OCI-LY1 (cell line): ENCODE measurements around the gene HES1.

Source experiments
- H2AFZ ChIP-seq: fragments of 200-600 bp; sonication (generic), shearing (Covaris generic); 2 replicates; pipeline ENCODE4 v1.6.0; 2014; ENCODE audit warnings: antibody characterized with exemption, mild to moderate bottlenecking, low read length
- H3F3A ChIP-seq: fragments of 200-600 bp; sonication (generic), shearing (Covaris generic); 2 replicates; pipeline ENCODE4 v1.6.0; 2014; ENCODE audit warnings: mild to moderate bottlenecking, antibody characterized with exemption, low read length, moderate library complexity; ENCODE audit not compliant: insufficient read depth
- H3K27ac ChIP-seq: fragments of 200-600 bp; sonication (generic); 2 replicates; pipeline ENCODE4 v1.5.1; 2014; ENCODE audit warnings: low read length, mixed run types, mild to moderate bottlenecking, low read depth; ENCODE audit not compliant: poor library complexity, severe bottlenecking
- H3K27me3 ChIP-seq: fragments of 200-600 bp; sonication (generic); 2 replicates; pipeline ENCODE4 v1.6.0; 2014; ENCODE audit warnings: antibody characterized with exemption, mild to moderate bottlenecking, low read length, moderate library complexity; ENCODE audit not compliant: insufficient read depth
- H3K36me3 ChIP-seq: fragments of 200-600 bp; sonication (generic); 2 replicates; pipeline ENCODE4 v1.6.1; 2014; ENCODE audit warnings: mild to moderate bottlenecking, antibody characterized with exemption, low read length, moderate library complexity, mixed read lengths; ENCODE audit not compliant: insufficient read depth
- H3K4me1 ChIP-seq: fragments of 200-600 bp; sonication (generic); 2 replicates; pipeline ENCODE4 v1.5.1; 2014; ENCODE audit warnings: mild to moderate bottlenecking, low read length, moderate library complexity; ENCODE audit not compliant: insufficient read depth, severe bottlenecking
- H3K4me2 ChIP-seq: fragments of 200-600 bp; sonication (generic), shearing (Covaris generic); 2 replicates; pipeline ENCODE4 v1.6.1; 2014; ENCODE audit warnings: low read length
- H3K4me3 ChIP-seq: fragments of 200-600 bp; sonication (generic); 2 replicates; pipeline ENCODE4 v1.5.1; 2014; ENCODE audit warnings: low read length, low read depth, mild to moderate bottlenecking, mixed read lengths; ENCODE audit not compliant: poor library complexity, severe bottlenecking
- H3K79me2 ChIP-seq: fragments of 200-600 bp; shearing (Covaris generic); 2 replicates; pipeline ENCODE4 v1.6.1; 2016; ENCODE audit warnings: mixed run types, low read length, mixed read lengths; ENCODE audit not compliant: insufficient read depth
- H3K9ac ChIP-seq: fragments of 200-600 bp; sonication (generic), shearing (Covaris generic); 2 replicates; pipeline ENCODE4 v1.6.1; 2014; ENCODE audit warnings: mild to moderate bottlenecking, low read length, mixed read lengths
- H3K9me2 ChIP-seq: fragments of 200-600 bp; sonication (generic), shearing (Covaris generic); 2 replicates; pipeline ENCODE4 v1.6.1; 2014; ENCODE audit warnings: low read depth, mild to moderate bottlenecking, low read length, mixed read lengths
- H3K9me3 ChIP-seq: fragments of 200-600 bp; shearing (Covaris generic); 2 replicates; pipeline ENCODE4 v1.6.1; 2014; ENCODE audit warnings: low read length, mixed read lengths
- H4K20me1 ChIP-seq: fragments of 200-600 bp; sonication (generic), shearing (Covaris generic); 2 replicates; pipeline ENCODE4 v1.6.0; 2016; ENCODE audit warnings: mild to moderate bottlenecking, low read length; ENCODE audit not compliant: insufficient read depth
- CTCF ChIP-seq: fragments of 200-600 bp; sonication (generic), shearing (Covaris generic); IDR thresholded peaks from 2 replicates; pipeline ENCODE4 v1.5.1; 2017; ENCODE audit warnings: mild to moderate bottlenecking, antibody characterized with exemption, low read length, moderate library complexity, mixed read lengths
- EZH2 ChIP-seq: fragments of 200-600 bp; sonication (generic), shearing (Covaris generic); IDR thresholded peaks from 2 replicates; pipeline ENCODE4 v1.8.0; 2017; ENCODE audit warnings: borderline replicate concordance, mixed run types, mild to moderate bottlenecking, antibody characterized with exemption, low read length, moderate library complexity, mixed read lengths

HES1 gene

GRCh38 chr3:194156095-194156494 is 20.1 kb downstream of the HES1 start:
- TF ChIP-seq CTCF = no peak
- no peak for TF ChIP-seq EZH2
- no peaks in the 10 kb centered on the region for H3K9me3 ChIP-seq
- H3K36me3 ChIP-seq = no peaks in the 10 kb centered on the region
- H3K9ac ChIP-seq = no peak overlapping the region
- H2AFZ ChIP-seq = no peak overlapping the region
- no peaks in the 10 kb centered on the region for H3K79me2 ChIP-seq
- H3K27me3 ChIP-seq = peaks cover 14% of the 10 kb centered on the region
- H3K4me3 ChIP-seq = no peak overlapping the region
- H3F3A ChIP-seq = no peaks in the 10 kb centered on the region
- no peak overlapping the region for H3K27ac ChIP-seq
- no peaks in the 10 kb centered on the region for H3K4me1 ChIP-seq
- H3K9me2 ChIP-seq = no peaks in the 10 kb centered on the region
- H3K4me2 ChIP-seq = no peak overlapping the region
- no peaks in the 10 kb centered on the region for H4K20me1 ChIP-seq

GRCh38 chr3:194158942-194159439 is 23.0 kb downstream of the HES1 start:
- Histone ChIP-seq H3K9me2 (no peaks in the 10 kb centered on the region), H3K36me3 (no peaks in the 10 kb centered on the region), H2AFZ (no peak overlapping the region), H3K27me3 (peaks cover 12% of the 10 kb centered on the region), H4K20me1 (no peaks in the 10 kb centered on the region), H3K4me1 (no peaks in the 10 kb centered on the region), H3K4me2 (no peak overlapping the region), H3K4me3 (no peak overlapping the region), H3K9ac (no peak overlapping the region), H3K79me2 (no peaks in the 10 kb centered on the region), H3K9me3 (no peaks in the 10 kb centered on the region), H3K27ac (no peak overlapping the region), H3F3A (no peaks in the 10 kb centered on the region)
- TF ChIP-seq CTCF = no peak
- TF ChIP-seq EZH2 = no peak

- H3K36me3 ChIP-seq = no peaks in the 10 kb centered on the region
- H2AFZ ChIP-seq = no peak overlapping the region
- TF ChIP-seq CTCF (no peak), EZH2 (no peak)
- H3F3A ChIP-seq = no peaks in the 10 kb centered on the region
- no peaks in the 10 kb centered on the region for H3K79me2 ChIP-seq
- H3K9me2 ChIP-seq = no peaks in the 10 kb centered on the region
- H3K4me2 ChIP-seq = no peak overlapping the region
- H3K9me3 ChIP-seq = no peaks in the 10 kb centered on the region
- peaks cover 1% of the 10 kb centered on the region; the same call in 1 of the 2 replicates for H3K27me3 ChIP-seq
- no peak overlapping the region for H3K4me3 ChIP-seq
- H3K9ac ChIP-seq = no peak overlapping the region
- H3K27ac ChIP-seq = no peak overlapping the region
- H4K20me1 ChIP-seq = no peaks in the 10 kb centered on the region
- no peaks in the 10 kb centered on the region for H3K4me1 ChIP-seq
These were observed 24.2 kb downstream of the HES1 start for GRCh38 chr3:194160158-194160557.
